GM12875 (cell line): ENCODE results near the gene PLIN5.

Experiments
- H3K4me3 ChIP-seq: one replicate; pipeline ENCODE4 v1.5.1; 2011; ENCODE audit warnings: low read depth, low read length, control low read depth
- TF ChIP-seq, protein P1 (sequence below): IDR thresholded peaks from 2 replicates; pipeline ENCODE4 v1.5.1; 2011; ENCODE audit warnings: low read depth, mild to moderate bottlenecking, control low read depth, inconsistent platforms, low read length, moderate library complexity, borderline replicate concordance; ENCODE audit not compliant: insufficient read depth

Gene PLIN5

DNA sequence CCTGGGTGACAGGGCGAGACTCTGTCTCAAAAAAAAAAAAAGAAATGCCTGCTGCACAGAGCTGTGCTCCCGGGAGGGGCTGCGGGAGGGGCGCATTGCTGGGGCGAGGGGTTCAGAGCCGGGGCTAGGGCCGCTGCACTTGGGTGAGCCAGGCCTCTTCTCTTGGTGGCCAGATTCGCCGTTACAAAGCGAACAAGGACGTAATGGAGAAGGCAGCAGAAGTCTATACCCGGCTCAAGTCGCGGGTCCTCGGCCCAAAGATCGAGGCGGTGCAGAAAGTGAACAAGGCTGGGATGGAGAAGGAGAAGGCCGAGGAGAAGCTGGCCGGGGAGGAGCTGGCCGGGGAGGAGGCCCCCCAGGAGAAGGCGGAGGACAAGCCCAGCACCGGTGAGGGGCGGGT, 35.7 kb downstream of the PLIN5 start:
- TF ChIP-seq, protein P1, sequence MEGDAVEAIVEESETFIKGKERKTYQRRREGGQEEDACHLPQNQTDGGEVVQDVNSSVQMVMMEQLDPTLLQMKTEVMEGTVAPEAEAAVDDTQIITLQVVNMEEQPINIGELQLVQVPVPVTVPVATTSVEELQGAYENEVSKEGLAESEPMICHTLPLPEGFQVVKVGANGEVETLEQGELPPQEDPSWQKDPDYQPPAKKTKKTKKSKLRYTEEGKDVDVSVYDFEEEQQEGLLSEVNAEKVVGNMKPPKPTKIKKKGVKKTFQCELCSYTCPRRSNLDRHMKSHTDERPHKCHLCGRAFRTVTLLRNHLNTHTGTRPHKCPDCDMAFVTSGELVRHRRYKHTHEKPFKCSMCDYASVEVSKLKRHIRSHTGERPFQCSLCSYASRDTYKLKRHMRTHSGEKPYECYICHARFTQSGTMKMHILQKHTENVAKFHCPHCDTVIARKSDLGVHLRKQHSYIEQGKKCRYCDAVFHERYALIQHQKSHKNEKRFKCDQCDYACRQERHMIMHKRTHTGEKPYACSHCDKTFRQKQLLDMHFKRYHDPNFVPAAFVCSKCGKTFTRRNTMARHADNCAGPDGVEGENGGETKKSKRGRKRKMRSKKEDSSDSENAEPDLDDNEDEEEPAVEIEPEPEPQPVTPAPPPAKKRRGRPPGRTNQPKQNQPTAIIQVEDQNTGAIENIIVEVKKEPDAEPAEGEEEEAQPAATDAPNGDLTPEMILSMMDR: no peak
- no peak overlapping the region for H3K4me3 ChIP-seq

GRCh38 chr19:4498694-4499093, 36.3 kb downstream of the PLIN5 start:
- H3K4me3 ChIP-seq: no peak overlapping the region
- TF ChIP-seq, protein P1: no peak

- H3K4me3 ChIP-seq: no peak overlapping the region
- TF ChIP-seq, protein P1: no peak
These were observed 37.1 kb downstream of the PLIN5 start for GRCh38 chr19:4497770-4498389.

DNA sequence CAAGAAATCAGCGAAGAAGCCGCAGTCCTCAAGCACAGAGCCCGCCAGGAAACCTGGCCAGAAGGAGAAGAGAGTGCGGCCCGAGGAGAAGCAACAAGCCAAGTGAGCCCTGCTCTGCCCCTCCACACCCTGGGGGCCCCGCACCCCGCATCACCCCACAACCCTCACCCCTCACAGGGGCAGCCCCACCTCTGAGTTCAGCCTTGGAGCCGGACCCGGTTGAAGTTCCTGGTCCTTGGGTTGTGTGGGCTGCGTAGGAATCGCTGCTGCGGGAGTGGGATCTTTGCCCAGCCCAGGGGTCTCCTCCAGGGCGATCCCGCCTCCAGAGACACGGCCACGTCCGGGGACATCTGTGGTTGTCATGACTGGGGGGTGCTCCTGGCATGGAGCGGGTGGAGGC, 38.7 kb downstream of the PLIN5 start:
- TF ChIP-seq, protein P1: no peak
- H3K4me3 ChIP-seq: no peak overlapping the region

DNA sequence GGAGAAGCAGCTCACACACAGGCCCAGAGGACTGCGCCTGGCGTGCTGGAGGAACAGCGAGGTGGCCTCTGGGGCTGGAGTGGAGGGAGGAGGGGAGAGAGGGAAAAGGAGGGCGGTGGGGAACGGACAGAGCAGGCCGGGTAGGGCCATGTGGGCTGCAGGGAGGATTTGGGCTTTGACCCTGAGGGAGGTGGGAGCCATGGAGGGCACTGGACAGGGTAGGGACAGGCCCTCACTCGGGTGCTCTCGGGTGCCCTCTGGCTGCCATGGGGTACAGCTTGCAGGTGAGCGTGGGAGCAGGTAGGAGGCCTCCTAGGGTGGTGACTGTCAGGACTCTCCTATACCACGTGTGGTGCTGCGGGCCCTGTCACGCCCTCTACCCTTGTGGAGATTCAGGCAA, 39.6 kb downstream of the PLIN5 start:
- H3K4me3 ChIP-seq: no peak overlapping the region
- TF ChIP-seq, protein P1: peak; percentile 52; the same call in 1 of the 2 replicates

- H3K4me3 ChIP-seq: no peak overlapping the region
- TF ChIP-seq, protein P1: no peak
These were observed 40.3 kb downstream of the PLIN5 start for GRCh38 chr19:4494691-4495064.

- H3K4me3 ChIP-seq: no peak overlapping the region
- TF ChIP-seq, protein P1: no peak
These were observed 40.9 kb downstream of the PLIN5 start for GRCh38 chr19:4493929-4494690.
